GM12892 (cell line): ENCODE results near the gene PNPLA2.
A peak's percentile ranks its signal among the peaks of the same experiment; 100 is the strongest.

Experiments used
- DNase-seq: peaks from one replicate; pipeline ENCODE4 v3.0.0; 2011; ENCODE audit not compliant: insufficient read length
- FAIRE-seq: peaks from 2 replicates; lab custom pipeline; 2011; peaks lifted over from hg19 to GRCh38; lab: Jason Lieb, UNC
- POLR2A ChIP-seq: IDR thresholded peaks from 2 replicates; pipeline ENCODE4 v1.6.1; 2011; ENCODE audit warnings: low read depth, low read length, control low read depth
- POLR2AphosphoS5 ChIP-seq: IDR thresholded peaks from 2 replicates; pipeline ENCODE4 v1.6.1; 2011; ENCODE audit warnings: low read depth, low read length, control low read depth
- TAF1 ChIP-seq: IDR thresholded peaks from 2 replicates; pipeline ENCODE4 v1.6.1; 2011; ENCODE audit warnings: low read depth, mild to moderate bottlenecking, control low read depth, low read length, borderline replicate concordance

PNPLA2 gene

GRCh38 chr11:838441-839279 is 19.9 kb downstream of the PNPLA2 start:
- FAIRE-seq, result no peak
- no peak for TF ChIP-seq POLR2A
- TF ChIP-seq TAF1, result no peak
- DNase-seq, result no peak

DNA sequence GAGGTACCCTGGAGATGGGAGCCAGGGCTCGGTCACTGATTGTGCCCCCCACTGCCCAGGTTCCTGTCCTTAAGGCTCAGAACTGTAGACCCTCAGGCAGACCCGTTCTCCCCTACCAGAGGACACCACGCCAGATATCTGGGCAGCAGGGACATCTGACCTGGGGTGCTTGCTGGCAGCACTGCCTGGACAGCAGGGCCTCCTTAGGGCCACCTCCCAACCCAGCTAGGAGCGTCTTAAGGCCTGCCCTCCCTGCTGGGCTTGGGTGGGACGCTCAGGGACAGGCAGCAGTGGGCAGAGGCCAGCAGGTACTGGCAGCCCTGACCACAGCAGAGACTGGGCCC is 20.5 kb downstream of the PNPLA2 start:
- no peak for DNase-seq
- FAIRE-seq, result no peak
- TF ChIP-seq POLR2AphosphoS5 (no peak), POLR2A (no peak), TAF1 (no peak)

GRCh38 chr11:839875-840617 is 21.3 kb downstream of the PNPLA2 start:
- FAIRE-seq (no peak), DNase-seq (no peak)
- no peak for TF ChIP-seq POLR2A
- no peak for TF ChIP-seq TAF1
- TF ChIP-seq POLR2AphosphoS5, result no peak

GRCh38 chr11:841981-842369 is 23.3 kb downstream of the PNPLA2 start:
- TF ChIP-seq TAF1 (no peak), POLR2A (no peak), POLR2AphosphoS5 (no peak)
- no peak for FAIRE-seq
- no peak for DNase-seq

DNA sequence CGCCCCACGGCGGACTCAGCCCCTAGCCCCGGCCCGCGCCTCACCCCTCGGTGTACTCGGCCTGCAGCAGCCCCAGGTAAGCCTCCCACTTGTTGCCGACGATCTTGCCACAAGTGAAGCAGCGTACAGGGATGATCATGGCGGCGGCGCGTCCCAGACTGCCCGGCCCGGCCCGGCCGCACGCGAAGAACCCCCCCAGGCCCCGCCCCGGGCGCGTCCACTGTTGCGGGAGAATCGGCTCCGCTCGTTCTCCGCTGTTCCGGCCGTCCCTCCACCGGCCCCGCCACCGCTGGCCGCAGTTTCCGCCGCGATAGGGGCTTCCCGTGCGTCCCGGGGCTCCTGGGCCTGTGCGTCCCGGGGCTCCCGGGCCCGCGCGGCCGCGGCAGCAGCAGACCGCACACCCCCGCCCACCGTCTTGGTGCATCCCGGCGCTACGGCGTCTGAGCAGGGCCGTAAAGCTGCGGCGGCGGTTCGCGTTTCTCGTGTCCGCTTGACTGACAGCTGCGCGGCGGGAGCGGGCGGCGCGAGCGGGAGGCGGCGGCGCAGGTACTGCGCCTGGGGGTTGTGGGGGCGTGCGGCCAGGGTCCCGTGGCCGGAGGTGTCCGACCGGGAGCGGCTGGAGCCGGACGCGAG is 23.8 kb downstream of the PNPLA2 start, which contains the start of the genes POLR2L and TSPAN4:
TSS of gene POLR2L (minus strand) at position 160 of the 633 bp plus-strand sequence. CDS start at position 139, 21 bp downstream.
TSS of gene TSPAN4 (plus strand) at position 483 of the 633 bp plus-strand sequence. CDS start 7,453 bp downstream, outside the sequence.
- peak; percentile 97 for TF ChIP-seq TAF1
- TF ChIP-seq POLR2AphosphoS5, result peak; percentile 99
- peak; percentile 99 for TF ChIP-seq POLR2A
- peak; percentile 97 for DNase-seq
- FAIRE-seq, result peak; percentile 100

DNA sequence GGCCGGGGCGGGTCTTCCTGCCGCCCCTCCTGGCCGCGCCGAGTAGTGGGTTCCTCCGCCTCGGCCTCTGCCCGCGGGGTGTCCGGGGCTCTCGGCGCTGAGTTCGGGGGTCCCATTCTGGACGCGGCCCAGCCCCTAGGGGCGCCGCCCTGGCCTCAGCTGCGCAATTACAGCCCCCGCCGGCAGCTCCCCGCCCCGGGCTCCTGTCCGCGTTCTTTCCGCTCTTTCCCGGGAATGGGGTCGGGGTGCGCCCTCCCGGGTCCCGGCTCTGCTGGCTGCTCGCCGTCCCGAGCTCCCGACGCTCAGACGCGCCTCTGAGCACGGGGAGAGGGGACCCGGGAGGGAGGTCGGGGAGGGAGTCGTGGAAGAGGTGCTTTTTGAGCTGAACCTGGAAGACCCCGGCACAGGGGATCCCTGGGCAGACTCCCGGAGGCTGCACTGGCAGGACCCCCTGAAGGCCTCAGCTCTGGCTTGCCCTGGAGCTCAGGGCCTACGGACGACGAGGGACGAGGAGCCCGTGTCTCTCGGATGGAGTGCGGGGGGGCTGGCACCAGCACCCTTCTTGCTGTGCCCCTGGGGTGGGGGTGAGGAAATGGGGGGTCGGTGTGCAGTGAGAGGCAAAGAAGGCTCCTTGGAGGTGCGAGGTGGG is 24.5 kb downstream of the PNPLA2 start:
- no peak for DNase-seq
- no peak for TF ChIP-seq TAF1
- no peak for TF ChIP-seq POLR2AphosphoS5
- TF ChIP-seq POLR2A, result no peak
- FAIRE-seq, result peak; percentile 67

DNA sequence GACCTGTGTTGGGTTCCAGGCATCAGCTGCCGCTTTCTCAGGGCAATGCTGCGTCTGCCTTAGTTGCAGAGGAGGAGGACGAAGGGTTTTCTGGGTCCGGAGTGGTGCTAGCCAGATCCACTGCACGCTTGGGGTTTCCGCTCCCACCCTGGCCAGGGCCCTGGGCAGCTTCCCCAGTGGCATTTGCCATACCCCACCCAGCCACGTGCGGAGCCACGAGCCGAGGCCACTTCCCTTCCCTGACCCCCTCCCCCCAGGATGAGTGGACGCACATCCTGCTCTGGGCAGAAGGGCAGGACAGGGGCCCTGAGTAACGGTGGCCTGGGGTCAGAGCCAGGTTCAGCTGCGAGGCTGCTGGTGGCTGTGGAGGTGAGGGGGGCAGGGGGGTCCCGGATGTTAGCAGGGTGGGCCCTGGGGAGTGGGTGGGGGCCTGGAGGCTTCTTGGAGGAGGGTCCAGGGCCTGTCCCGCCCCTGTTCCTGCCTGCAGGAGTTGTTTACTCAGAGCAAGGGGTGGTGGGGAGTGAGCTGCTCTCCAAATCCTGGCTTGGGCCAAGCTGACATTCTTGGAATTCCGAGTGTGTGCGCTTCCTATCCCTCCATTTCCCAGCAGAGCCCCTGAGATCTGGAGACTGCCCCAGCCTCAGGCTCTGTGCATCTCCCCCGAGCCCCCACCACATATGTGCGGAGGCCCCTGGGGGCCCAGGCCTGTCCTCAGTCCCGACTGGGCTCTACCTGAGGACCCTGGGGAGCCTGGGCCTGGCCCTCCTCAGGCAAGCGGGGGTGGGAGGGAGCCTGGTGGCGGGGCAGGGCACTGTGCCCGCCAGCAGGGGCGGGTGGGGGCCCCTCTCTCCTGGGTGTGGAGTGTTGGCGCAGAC is 25.3 kb downstream of the PNPLA2 start:
- FAIRE-seq, result peak; percentile 80
- no peak for TF ChIP-seq TAF1
- TF ChIP-seq POLR2AphosphoS5, result no peak
- TF ChIP-seq POLR2A, result no peak
- DNase-seq, result no peak

DNA sequence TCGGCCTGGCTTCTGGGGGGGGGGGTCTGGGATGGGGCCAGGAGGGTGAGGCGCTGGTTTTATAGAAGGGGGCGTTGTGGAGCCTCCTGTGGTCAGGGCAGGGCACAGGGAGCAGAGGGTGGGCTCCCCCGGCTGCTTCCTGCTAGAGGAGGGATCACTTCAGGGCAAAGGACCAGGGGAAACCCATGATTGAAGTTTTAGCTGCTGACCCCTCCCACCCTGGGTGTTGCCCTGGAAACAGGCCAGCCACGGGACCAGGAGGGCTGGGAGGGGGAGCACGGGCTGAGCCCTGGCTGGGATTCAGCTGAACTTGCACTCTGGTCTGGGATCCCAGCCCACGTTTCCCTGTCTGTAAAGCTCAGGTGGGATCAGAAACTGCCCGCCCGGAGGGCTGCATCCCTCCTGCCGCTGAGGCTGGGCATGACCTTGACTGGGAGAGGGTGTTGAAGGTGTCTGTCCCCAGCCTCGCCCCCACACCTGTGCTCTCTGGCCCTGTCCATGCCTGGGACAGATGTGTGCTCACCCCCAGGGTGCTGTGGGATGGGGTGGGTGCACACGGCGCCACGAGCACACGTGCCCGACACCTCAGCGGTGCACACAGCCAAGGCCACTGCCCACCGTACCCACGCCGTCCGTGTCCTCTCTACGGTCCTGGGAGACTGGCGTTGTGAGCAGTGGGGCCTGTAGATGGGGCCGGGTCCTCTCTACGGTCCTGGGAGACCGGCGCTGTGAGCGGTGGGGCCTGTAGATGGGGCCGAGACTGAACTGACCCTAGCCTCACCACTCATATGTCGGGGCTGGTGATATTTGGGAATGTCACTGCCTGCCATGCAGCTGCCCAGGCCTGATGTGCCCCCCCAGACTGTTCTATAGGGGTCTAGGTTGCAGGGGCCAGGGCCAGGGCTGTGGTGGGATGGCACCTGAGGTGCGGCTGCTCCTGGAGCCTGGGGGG is 26.3 kb downstream of the PNPLA2 start:
- FAIRE-seq, result peak; percentile 21
- TF ChIP-seq POLR2AphosphoS5 (no peak), POLR2A (no peak), TAF1 (no peak)
- DNase-seq, result no peak

DNA sequence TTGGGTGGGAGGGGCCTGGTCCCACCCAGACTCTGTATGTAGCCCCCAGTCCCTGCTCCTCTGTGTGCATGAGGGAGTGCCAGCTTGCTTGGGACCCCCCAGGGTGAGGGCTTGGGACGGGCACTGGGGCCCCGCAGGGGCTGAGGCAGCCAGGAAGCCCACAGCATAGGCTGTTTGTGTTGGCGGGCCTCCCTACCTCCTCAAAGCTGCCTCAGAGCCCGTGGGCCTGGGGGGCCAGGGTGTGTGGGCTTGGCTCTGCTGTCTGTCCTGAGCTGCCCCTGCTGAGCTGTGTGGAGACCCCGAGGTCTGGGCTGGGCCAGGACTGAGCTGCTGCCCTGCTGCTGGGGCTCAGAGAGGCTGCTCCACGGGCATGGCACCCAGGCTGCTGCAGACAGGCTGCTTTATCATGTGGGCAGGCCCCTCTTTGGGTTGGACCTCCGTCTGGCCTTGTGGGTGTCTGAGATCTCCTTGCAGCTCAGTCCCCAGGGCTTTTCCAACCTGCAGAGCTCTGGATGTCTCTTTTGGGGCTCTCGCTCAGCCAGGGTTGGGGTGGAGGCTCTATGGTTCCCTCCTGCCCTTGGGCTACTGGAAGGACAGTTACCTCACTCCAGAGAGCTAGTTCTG is 27.3 kb downstream of the PNPLA2 start:
- FAIRE-seq (no peak), DNase-seq (no peak)
- TF ChIP-seq POLR2A (no peak), TAF1 (no peak), POLR2AphosphoS5 (no peak)
